Esophagus squamous epithelium (tissue), 4 donors: Measurements from ENCODE around the gene REL.

Experiments
- POLR2A ChIP-seq, 4 donors: fragments of 450-650 bp; IDR thresholded peaks; one replicate each; pipeline ENCODE4 v1.6.1; 2017; ENCODE audit warnings: antibody characterized with exemption in 4 of 4, mild to moderate bottlenecking in 4 of 4, moderate library complexity in 3 of 4
- TF ChIP-seq, protein P1 (sequence below), 6 experiments: fragments of 450-650 bp in 4 of 6; fragments of 200-600 bp in 2 of 6; sonication (generic) in 2 of 6; IDR thresholded peaks; one replicate each; pipeline ENCODE4 v1.5.1; 2016 to 2019; ENCODE audit warnings: antibody characterized with exemption in 6 of 6, mild to moderate bottlenecking in 4 of 6, moderate library complexity in 4 of 6

DNA sequence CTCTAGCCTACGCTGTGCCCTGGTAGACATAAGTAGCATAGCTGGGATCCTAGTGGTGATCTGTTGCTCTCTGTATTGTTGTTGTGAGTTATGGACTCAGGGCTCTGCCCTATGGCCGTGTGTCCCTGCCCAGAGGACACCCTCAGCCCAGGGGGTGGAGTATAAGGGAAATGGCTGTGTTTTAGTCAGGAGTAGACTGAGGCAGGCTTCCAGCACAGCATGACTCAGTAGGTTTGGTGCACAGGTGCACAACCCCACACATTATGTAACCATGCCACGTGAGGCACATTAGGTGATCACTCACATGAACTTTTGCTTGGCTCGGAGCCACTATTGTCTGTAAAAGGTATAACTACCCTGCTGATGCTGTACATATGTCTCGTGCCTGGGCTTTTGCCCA, 76.3 kb downstream of the REL start:
- TF ChIP-seq, protein P1, sequence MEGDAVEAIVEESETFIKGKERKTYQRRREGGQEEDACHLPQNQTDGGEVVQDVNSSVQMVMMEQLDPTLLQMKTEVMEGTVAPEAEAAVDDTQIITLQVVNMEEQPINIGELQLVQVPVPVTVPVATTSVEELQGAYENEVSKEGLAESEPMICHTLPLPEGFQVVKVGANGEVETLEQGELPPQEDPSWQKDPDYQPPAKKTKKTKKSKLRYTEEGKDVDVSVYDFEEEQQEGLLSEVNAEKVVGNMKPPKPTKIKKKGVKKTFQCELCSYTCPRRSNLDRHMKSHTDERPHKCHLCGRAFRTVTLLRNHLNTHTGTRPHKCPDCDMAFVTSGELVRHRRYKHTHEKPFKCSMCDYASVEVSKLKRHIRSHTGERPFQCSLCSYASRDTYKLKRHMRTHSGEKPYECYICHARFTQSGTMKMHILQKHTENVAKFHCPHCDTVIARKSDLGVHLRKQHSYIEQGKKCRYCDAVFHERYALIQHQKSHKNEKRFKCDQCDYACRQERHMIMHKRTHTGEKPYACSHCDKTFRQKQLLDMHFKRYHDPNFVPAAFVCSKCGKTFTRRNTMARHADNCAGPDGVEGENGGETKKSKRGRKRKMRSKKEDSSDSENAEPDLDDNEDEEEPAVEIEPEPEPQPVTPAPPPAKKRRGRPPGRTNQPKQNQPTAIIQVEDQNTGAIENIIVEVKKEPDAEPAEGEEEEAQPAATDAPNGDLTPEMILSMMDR (IDR thresholded peaks at IDR 0.05), result no peak
- no peak for TF ChIP-seq POLR2A (IDR thresholded peaks at IDR 0.05)
